GM18498 (cell line): ENCODE data around the gene POR.

Experiments
- ATAC-seq: cut with Tn5 transposase; IDR thresholded peaks from one replicate; pipeline ENCODE4 v1.9.1; 2021; ENCODE audit warnings: mild to moderate bottlenecking, moderate library complexity; ENCODE audit not compliant: unreplicated experiment

POR gene

DNA sequence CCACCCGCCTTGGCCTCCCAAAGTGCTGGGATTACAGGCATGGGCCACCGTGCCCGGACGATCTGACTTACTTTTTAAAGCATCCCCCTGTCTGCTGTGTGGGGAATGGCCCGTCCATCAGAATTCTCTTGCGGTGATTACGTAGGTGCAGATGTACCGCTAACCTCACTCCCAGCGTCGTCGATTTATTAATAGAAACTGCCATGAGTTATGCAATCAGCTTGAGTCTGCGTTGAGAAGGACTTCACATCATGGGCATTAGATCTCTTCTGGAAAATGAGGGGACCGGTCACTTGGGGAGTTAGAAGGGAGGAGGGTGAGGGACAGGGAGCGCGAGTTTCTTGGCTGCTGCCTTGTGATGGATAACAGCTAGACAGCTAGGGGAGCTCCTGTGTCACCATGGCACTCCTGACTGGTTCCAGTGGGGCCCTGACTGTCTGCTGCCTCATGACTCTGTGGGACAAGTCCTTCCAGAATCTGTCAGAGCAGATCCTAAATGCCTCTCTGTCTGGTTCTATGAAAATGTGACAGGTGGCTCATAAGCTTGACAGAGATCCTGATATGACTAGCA is 35.2 kb downstream of the POR start:
- ATAC-seq, result no peak

DNA sequence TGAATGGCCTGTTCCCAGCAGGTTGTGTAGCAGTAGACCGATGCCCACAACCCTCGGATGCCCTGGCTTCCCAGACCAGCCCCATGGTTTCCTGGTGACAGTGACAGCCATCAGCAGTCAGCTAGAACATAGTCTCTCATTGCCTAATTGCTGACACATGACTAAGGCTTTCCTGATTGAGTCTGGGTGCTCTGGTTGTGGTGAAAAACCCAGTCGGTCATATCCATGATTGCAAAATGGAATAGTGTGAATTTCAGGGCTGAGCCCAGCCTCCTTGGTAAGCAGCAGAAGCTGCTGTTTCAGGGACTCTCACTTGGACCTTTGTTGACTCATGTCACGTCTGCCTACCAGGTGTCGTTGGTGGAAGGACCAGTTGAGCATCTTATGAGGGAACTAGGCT is 36.6 kb downstream of the POR start:
- no peak for ATAC-seq

DNA sequence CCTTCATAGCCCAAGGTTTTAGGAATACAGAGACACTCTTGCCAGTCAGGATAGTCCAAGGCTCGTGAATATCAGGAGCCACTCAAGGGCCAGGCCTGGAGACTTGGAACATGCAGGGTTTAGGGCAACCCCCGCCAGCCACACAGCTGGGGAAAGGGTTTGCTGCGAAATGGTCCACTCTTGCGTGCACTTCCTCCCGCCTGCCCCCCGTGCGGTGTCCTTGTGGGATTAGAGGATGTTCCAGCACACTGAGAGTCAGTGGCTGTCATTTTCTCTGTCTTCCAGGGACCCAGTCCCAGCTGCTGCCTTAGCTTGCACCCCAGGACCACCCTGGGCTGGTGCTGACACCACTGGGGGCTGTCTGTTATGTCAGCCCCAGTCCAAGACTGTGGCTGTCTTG is 38.5 kb downstream of the POR start:
- no peak for ATAC-seq

DNA sequence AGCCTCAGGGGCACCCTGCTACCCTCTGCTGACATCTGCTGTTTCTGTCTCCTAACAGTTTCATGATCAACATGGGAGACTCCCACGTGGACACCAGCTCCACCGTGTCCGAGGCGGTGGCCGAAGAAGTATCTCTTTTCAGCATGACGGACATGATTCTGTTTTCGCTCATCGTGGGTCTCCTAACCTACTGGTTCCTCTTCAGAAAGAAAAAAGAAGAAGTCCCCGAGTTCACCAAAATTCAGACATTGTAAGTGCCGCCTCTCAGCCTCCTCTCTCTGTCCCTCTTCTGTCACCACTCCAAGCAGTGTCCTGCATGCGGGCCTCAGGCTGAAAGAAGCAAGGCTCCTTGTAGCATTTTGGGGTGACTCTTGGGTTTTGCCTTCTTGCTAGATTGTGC is 39.0 kb downstream of the POR start:
- no peak for ATAC-seq

DNA sequence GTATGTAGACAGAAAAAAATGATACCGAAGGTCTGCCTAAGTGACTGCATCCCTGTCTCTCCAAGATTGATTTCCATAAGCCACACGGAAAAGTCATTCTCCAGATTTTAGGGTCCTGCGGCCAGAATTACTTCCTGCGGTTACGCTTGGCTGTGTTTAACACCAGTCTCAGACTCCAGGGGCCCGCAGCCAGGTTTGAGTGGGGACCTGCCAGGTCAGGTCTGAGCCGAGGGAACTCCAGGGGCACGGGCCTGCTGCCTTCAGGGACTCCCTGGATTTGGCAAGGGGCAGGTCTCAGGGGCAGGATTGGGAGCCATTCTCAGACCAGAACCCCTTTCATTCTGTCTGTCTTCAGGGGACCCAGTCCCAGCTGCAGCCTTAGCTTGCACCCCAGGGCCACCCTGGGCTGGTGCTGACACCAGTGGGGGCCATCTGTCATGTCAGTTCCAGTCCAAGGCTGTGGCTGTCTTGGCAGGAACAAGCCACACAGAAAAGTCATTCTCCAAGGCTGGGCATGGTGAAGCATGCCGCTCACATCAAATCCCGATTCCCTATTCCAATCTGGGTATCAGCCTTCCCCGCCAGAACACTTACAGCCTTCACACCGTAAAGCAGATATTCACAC is 40.5 kb downstream of the POR start:
- ATAC-seq, result no peak

DNA sequence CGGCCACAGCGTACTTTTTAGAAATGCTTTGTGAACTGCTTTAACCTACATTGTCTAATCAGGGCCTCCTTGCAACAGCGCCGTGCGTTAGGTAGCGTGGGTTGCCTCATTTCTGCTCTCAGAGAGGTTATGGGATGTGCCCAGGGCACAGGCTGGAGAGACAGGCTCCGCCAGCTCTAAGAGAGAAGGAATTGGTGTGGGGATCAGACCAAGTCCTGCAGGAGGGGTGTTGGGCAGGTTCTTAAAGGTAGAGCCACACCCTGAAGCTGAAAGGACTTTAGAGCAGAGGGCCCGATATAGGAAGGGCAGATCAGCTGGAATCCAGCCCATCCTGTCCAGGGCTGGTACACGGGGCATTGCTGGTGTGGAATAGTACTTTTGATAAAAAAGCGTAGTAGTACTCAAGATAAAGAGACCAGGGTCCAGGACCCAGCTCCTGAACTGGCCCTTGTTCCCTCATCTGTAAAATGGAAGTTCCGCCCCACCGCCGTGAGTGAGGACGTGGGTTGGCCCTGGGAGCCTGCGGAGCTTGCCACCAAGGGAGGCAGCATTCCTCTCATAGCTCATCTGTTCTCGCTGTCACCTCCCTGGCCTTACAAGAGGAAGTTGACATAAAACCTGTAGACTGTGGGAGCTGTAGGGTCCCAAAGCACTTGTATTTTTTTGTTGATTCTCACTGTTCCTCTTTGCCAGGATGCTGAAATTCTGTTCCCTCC is 42.2 kb downstream of the POR start:
- ATAC-seq, result no peak

DNA sequence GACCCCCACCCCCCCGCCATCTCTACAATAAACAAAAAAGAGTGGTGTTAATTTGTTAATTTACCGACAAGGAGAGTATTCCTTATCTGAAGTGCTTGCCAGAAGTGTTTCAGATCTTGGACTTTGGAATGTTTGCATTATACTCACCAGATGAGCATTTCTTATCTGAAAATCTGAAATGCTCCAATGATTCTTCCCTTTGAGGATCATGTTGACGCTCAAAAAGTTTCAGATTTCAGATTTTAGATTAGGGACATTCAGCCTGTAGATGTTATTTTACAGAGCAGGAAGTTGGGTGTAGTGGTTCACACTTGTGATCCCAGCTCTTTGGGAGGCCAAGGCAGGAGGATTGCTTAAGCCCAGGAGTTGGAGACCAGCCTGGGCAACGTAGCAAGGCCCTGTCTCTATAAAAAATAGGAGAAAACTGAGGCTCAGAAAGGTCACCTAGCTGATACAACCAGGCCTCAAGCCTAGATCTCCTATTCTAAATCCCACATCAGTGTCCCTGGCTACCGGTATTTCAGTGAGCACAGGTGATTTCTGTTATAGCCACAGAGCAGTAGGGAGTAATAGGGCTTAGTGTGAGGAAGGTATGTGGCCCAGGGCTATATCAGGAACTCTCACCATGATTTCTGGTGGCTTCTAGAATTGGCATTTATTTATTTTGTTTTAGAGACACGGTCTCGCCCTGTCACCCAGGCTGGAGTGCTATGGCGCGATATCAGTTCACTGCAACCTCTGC is 44.0 kb downstream of the POR start:
- no peak for ATAC-seq

DNA sequence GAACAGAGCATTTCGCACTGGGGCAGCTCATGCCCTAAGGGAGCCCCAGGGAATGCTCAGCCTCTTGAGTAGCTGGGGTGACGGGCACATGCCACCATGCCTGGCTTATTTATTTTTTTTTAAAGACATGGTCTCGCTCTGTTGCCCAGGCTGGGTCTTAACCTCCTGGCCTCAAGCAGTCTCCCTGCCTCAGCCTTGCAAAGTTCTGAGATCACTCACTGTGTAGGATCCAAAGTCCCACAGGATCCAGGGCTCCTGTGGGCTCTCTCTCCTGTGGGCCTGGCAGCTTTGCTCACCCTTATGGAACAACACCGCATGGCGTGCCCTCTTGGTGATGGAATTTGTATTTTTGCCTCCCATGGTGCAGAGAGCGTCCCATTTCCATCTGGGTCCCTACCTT is 45.4 kb downstream of the POR start:
- ATAC-seq, result no peak

DNA sequence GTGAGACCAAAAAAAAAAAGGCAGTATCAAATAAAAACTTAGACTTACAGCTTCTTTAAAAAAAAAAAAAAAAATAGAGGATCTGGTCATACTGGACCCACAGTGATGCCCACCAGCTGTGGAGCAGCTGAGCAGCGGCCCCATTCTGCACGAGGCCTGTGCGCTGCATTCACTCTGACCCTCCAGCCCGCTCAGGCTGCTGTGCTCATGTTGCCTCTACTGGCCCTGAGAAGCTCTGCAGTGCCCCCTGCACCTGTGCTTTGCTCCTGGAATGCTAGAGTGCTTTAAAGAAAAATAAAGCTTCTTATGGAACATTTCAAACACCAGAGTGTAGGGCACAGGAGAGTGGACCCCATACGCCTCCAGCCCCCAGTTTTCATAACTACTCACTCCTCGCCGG is 46.3 kb downstream of the POR start:
- ATAC-seq, result no peak

DNA sequence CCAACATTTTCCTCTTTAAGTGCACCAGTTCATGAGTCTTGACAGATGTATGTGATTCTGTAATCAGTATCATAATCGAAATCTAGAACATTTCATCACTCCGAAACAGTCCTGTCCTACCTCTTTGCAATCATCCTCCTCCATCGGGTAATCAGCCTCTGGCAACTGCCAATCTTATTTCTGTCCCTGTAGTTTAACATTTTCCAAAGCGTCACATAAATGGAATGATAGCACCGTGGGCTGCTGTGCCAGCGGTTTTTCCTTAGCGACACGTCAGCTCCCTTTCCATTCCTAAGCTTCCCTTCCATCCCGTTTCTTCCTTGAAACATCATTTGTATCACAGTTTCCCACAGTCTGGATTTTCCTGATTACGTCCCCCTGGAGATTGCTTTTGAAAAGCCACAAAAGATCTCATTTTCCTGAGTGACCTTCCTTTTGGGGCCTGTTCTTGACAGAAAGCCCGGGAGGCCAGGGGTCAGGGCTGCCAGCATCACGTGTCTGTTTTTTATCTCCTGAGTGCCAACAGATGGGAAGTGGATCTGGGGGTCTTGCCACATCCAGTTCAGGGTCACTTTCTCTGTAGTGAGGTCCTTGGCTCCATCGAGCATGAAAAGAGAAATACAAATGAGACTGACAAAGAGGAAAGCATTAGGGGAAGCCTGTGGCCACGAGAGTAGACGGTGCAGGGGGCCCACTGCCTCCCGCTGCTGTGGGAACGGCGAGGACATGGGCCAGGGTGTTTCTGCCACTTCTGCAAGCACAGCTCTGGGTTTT is 47.8 kb downstream of the POR start:
- no peak for ATAC-seq

DNA sequence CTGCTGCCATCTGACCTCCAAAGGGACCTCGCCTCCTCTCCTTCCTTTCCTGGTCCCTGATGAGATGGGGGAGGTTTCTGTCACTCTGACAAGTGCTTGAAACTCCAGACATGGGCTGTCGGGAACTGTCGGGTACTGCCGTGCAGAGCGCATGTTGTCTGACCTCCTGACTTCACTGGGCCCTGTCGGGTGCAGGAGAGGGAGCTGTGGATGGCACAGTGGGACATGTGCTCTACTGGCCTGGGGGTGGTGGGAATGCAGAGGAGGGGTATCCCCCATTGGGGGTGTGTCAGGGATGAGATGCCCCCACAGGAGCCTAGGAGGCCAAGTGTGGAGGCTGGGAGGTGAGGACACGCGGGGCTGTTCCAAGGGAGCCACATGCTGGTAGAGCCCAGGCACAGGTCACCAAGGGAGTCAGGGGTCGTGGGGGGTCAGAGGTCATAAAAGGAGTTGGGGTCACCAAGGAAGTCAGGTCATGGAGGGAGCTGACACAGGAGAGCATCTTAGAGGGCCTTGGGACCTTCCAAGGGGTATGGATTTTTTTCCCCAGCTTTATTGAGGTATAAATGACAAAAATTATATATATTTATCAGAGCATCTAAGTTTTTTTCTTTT is 48.5 kb downstream of the POR start:
- no peak for ATAC-seq

DNA sequence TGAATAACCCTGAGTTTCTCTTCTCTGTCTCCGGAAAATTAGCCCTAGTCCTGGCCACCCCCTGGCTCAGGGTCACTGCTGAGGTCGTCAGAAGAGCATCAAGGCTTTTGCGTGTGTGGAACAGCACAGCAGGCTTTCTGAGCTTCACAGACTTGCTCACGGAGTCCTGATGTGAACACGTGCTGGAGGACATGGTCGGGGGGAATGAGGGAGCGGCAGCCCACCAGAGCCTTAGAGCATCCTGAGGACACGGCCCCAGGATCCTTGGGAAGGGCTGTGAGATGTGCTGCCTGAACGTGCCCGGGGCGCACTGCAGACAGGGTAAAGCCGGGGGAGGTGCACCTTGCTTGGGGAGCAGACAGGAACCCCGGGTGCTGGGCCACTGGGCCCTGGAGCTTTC is 50.7 kb downstream of the POR start:
- ATAC-seq, result no peak

DNA sequence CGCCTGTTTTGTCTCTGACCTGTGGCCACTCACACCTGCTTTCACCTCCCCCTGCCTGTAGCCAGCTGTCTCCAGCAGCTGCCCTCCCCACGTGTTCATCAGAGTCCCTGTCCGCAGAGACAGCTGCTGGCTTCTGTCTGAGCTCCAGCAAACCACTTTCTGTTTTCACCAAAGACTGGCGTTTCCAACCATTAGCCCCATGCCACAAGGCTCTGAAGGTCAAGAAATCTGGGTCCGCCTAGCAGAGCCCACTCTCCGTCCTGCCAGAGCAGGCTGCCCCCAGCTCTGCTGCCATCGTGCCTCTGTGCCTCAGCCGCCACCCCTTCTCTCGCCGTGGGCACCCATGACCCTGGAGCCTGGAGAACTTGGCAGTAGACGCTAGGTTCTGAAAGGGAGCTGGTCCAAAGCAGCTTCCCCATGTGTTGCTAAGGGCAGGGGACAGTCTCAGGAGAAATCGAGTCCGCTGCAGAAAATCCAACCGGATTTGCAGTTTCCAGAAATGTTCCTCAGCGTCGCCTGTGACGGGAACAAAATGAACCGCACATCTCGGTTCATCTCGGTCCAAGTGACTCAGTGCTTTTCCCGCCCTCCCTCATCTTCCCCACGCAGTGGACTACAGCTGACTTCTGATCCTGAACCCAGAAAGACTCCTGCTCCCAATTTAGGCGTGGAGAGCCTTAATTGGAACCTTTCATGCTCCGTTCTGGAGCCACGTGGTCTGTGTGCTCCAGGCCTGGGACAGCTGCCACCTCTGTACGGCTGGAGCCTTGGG is 51.4 kb downstream of the POR start:
- ATAC-seq, result no peak

DNA sequence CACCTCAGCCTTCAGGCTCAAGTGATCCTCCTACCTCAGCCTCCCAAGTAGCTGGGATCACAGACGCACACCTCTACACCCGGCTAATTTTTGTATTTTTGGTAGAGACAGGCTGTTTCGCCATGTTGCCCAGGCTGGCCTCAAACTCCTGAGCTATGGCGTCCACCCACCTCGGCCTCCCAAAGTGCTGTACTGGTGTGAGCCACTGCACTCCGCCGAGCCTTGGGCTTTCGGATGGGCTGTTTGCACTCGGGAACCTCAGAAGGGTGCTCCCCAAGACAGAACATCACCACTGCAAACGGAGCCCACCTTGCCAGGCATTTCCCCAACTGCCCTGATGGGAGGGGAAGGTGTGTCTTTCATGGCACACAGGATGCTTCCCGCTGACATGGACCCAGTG is 52.1 kb downstream of the POR start:
- no peak for ATAC-seq

DNA sequence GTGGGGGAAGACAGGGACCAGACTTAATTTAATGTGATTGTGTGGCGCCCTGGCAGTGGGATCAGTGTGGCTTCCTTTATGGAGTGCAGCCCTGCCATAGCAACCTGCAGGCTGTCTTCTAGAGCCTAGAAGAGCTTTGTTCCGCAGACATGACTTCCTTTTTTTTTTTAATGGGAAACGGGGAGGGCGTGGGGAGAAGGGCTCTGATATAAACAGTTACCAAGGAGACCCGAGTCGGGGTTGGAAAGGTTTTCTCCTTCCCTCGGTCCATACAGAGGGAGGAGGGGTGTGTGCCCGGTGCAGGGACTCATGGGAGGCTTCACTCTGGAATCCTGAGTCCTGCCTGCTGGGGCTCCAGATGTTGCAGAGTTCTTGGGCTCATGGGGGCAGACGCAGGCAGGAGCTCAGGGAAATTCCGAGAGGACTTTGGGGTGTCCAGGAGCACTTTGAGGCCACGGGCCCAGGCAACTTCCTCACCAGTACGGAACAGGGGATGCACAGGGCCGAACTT is 52.6 kb downstream of the POR start:
- ATAC-seq, result no peak

DNA sequence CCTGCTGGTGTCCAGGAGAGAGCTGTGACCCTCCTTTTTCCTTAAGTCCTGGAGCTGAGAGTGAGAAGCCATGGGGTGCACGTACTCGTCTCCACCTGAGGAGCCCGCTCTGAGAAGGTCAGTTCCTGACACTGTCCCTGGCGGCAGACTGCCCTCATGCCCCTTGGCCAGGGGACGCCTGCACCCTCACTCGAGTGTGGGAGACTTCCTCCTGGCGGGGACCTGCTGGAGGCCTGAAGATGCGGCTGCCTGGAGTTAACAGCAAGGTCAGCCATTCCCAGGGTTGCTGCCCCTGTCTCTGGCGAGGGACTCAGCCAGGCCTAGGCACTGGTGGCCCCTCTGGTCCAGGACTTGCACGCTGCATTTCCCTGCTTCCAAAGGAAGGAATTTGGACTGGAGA is 53.1 kb downstream of the POR start:
- no peak for ATAC-seq

DNA sequence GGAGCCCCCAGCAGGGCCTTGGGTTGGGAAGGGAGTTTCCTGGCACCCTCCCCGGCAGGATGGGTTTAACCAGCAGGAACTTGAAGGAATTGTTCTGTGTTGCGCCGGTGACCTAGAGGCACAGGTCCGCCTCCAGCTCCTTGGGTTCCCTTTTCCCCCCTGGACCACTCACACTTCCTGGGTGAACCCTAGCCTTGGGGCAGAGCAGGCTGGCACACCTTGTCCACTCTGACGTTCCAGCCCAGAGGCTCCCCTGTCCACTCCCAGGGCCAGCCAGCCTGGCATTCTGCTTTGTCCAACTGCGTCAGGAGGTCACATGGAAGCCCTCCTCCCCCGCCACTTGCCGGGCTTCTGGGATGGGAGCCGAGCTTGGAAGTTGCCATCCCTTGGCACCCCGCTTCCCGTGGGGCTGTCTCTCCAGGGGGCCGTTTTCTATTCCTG is 53.6 kb downstream of the POR start:
- no peak for ATAC-seq

DNA sequence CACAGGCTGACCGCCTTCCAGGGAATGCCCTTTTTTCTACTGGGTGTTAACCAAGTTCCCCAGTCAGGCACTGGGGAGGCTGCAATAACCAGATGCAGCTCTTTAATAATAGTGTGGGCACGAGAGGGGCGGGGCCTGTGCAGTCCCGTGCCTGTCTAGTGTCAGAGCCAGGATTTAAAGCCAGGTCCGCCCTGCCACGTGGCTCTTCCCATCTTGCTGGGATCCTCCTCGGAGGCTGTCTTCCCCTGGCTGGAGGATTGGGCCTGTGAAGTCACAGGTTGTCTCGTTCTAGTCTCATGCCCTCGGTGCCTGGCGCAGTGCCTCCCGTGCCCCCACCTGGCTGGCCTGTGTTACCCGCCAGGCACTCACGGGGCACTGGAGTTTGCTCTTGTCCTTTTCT is 54.2 kb downstream of the POR start:
- no peak for ATAC-seq

DNA sequence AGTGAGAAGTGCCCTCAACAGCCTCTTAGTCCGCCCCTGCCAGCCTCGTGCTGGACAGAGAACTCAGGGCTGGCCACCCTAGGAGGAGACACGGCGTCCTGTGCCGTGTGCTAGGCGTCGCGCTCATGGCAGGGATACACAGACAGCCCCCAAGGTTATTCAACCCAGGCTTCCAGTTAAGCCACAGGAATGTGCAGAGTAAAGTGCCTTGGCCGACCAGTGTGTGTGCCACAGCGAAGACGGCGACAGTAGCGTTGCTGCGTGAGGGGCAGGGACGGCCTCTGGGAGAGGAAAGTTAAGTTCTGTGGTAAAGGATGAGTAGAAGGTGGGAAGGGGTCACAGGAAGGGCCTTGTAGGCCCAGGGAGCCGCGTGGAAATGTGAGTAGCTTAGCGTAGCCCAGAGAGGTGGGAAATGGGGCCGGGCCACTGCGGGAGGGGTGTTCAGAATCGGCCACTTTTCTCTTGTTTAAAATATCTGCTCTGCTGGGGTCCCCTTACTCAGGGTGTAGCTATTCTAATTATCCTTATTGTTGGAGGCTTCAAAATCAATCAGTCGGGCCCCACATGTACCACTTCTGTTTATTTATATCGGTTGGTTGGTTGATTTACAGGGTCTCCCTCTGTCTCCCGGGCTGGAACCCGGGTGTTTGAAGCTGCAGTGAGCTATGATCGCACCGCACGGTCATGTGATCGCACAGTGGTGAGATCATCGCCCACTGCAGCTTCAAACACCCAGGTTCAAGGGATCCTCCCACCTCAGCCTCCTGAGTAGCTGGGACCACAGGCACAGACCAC is 54.9 kb downstream of the POR start:
- no peak for ATAC-seq
